HG02763 (cell line): ENCODE data around the gene SUSD6.
A peak's percentile ranks its signal among the peaks of the same experiment; 100 is the strongest.
"Not testable (repeated sequence)": the region's sequence is repeated elsewhere in the genome, so short reads cannot be mapped to it uniquely, and the experiment has no call there.

Experiments
- ATAC-seq: cut with Tn5 transposase; IDR thresholded peaks from one replicate; pipeline ENCODE4 v1.9.1; 2021; ENCODE audit warnings: mild to moderate bottlenecking, moderate library complexity; ENCODE audit not compliant: unreplicated experiment

SUSD6 gene

GRCh38 chr14:69711065-69711464 lies 99.7 kb downstream of the SUSD6 start:
- no peak for ATAC-seq

- no peak for ATAC-seq
Measured at GRCh38 chr14:69711477-69711876, 100.1 kb downstream of the SUSD6 start.

- no peak for ATAC-seq
Measured at GRCh38 chr14:69711881-69712560, 100.6 kb downstream of the SUSD6 start.

- ATAC-seq, result no peak
Measured at GRCh38 chr14:69712599-69713088, 101.2 kb downstream of the SUSD6 start.

GRCh38 chr14:69713209-69713781 lies 101.9 kb downstream of the SUSD6 start:
- no peak for ATAC-seq

- no peak for ATAC-seq
Measured at GRCh38 chr14:69713993-69714679, 102.7 kb downstream of the SUSD6 start.

GRCh38 chr14:69715725-69716477 lies 104.5 kb downstream of the SUSD6 start:
- ATAC-seq, result no peak

- no peak for ATAC-seq
Measured at GRCh38 chr14:69716478-69717187, 105.2 kb downstream of the SUSD6 start.

- ATAC-seq, result not testable (repeated sequence)
Measured at GRCh38 chr14:69718614-69719013, 107.2 kb downstream of the SUSD6 start.

- no peak for ATAC-seq
Measured at GRCh38 chr14:69719501-69719951, 108.1 kb downstream of the SUSD6 start.

GRCh38 chr14:69720912-69721311 lies 109.5 kb downstream of the SUSD6 start:
- ATAC-seq, result no peak

GRCh38 chr14:69726761-69727511 lies 115.5 kb downstream of the SUSD6 start:
- peak; percentile 83 for ATAC-seq

GRCh38 chr14:69727860-69728259 lies 116.5 kb downstream of the SUSD6 start:
- no peak for ATAC-seq

GRCh38 chr14:69731919-69732598 lies 120.7 kb downstream of the SUSD6 start:
- ATAC-seq, result not testable (repeated sequence)

GRCh38 chr14:69736405-69736804 lies 125.0 kb downstream of the SUSD6 start:
- not testable (repeated sequence) for ATAC-seq

- no peak for ATAC-seq
Measured at GRCh38 chr14:69741055-69741454, 129.7 kb downstream of the SUSD6 start.

- ATAC-seq, result no peak
Measured at GRCh38 chr14:69749956-69750355, 138.6 kb downstream of the SUSD6 start.

GRCh38 chr14:69750495-69750894 lies 139.1 kb downstream of the SUSD6 start:
- no peak for ATAC-seq

GRCh38 chr14:69752773-69753172 lies 141.4 kb downstream of the SUSD6 start:
- ATAC-seq, result no peak
